ENCODE measurements around the gene GPR3.

- TF ChIP-seq GATA2 (IDR thresholded peaks at IDR 0.05; ENCODE audit: low read depth, low read length) = no peak
- TF ChIP-seq GATA3 (IDR thresholded peaks at IDR 0.05; ENCODE audit: low read depth, low read length) = no peak
Observed at GRCh38 chr1:27358038-27358927, 34.1 kb upstream of the GPR3 start.
